NCI-H510A treated with DMSO at 0.1 percent for 48 hours (cell line): ENCODE measurements around the gene GIPC1.
"Not testable (repeated sequence)": the region's sequence is repeated elsewhere in the genome, so short reads cannot be mapped to it uniquely, and the experiment has no call there.

Experiments
- DNase-seq: peaks from one replicate; lab custom pipeline; 2025; lab: John Stamatoyannopoulos, UW

Gene GIPC1

DNA sequence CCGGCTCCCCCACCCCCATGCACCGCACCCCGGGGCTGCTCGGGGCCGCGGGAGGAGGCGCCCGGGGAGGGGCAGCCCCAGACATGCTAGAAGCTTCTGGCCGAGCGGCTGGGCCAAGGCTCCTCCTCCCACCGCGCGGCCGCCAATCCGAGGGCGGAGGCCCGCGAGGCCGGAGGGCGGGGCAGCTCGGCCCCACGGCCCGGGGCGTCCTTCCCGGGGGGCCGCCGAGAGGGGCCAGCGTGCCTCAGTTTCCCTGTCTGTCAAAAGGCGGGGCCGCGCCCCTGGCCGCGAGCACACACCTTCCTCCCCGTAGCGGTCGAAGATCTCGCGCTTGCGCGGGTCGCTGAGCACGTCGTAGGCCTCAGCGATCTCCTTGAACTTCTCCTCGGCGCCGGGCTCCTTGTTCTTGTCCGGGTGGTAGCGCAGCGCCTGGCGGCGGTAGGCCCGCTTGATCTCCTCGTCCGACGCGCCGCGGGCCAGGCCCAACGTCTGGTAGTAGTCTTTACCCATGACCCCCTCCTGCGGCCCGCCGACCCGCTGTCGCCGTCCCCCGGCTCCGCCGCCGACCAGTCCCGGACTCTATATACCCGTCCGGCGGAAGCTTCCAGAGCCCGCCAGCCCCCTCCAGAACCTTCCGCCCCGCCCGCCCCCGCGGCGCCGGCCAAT lies 22.0 kb upstream of the GIPC1 start, which contains the start of gene DNAJB1:
TSS of gene DNAJB1 (minus strand) at position 558 of the 666 bp plus-strand sequence. CDS start at position 510, 48 bp downstream.
- peak; percentile 52 for DNase-seq

DNA sequence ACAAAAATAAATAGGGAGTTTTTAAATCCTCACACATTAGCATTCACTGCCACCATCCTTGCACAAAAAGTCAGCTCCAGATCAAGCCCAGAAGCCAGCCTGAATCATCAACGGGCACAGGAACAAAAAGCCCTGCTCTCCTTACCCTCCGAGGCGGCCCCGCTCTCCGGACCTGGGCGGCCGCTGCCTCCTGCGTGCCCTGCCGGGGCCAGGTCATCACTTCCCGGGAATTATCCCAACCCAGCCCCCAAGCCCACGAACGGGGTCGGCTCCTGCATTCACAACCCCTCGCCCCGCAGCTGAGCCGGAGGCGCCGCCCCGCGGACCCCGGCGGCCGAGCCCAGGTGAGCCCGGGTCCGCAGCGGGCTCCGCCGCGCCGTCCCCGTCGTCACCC lies 21.5 kb upstream of the GIPC1 start:
- no peak for DNase-seq

DNA sequence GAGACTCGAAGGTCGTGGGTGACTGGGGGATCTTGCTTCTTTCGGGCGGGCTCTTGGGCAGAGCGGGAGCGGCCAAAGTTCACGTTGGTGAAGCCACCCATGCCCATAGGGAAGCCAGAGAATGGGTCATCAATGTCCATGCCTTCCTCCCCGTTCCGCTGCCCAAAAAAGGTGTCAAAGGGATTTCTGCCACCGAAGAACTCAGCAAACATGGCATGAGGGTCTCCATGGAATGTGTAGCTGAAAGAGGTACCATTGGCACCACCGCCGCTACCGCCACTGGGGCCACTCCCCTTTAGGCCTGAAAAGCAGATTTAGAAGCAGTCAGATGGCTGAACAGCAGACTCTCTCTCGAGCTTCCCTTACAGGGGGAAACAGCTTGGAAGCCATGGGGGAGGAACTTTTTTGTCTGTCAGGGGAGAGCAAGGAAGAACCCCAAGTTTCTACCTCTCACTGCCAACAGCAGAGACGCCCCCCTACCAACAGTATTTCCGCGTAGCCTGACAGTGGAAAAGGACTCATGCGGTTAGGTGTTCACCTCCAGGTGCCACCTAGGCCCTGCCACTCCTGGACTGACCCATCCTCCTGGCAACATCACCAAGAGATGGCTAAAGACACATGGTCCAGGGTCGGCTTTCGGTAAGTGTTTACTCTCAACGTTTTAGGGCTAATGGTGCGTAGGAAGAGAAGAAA lies 21.0 kb upstream of the GIPC1 start:
- DNase-seq, result no peak

DNA sequence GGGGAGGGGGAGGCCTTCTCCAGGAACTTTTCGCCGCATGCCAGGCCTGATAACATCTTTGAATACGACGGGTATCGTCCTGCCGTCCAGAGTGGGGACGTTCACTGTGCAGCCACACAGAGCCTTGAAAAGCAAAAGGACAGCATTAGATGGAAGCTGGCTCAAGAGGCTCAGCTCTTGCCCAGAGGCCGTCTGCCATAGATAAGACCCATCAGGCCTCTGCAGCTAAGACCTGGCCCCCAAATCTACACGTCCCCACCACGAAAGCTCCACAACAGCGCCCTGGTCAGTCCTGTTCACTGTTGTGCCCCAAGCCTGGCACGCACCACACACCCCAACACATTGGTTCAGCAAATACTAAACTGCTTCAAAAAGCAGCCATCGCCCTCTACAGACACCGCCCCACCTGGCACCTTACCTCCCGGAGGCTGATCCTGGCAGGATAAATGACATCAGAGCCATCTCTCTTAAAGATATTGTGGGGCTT lies 20.2 kb upstream of the GIPC1 start:
- no peak for DNase-seq

DNA sequence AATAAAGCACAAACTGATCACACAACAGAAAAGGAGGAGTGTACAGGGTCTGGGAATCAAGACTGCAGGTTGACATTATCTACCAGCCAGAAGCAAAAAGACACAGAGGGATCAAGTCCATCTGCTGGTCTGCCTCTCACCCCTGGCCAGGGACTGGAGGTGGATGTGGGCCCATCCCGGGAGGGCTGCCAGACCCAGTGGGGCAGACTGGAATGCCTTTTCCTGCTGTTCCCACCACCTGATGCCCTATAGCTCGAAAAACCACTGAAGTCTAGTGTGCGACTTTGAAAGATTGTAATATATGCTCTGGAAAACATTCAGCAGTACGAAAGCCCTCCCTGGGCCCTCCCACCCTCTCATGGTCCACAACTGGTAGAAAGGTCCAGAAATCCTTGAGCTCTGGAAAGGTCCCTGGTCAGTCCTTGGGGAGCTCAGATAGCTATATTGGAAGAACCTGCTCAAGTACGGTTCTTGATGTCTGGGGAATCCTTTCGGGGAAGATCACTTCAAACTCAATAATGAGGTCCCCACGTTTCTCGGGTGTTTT lies 19.6 kb upstream of the GIPC1 start:
- no peak for DNase-seq

DNA sequence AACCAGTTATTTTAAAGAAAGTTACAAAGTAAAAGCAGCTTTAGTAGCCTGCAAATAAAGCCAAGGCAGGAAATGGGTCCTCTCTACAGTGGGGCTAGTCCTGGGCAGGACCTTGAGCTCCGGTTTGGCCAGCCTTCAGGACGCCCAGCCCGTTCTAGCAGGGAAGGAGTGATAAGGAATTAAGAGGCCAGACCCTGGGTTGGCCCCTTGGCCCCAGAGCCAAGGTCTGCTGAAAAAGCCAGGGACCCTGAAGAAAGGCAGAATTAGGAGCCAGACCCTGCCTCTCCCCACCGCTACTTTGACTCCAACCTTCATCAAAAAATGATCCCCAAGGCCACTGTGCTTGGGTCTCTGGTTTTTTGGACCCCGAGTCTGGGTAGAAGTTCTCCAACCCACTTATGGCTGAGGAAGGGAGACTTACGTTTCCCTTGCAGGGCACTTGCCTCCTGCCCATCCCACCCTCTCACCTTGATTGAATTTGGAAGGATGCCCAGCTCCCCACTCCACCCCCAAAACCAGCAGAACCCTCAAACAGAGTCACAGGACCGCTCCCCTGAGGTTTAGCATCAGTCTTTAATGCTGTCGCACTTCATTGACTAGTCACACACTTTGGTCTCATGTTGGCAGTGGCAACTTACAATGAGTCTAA lies 18.4 kb upstream of the GIPC1 start:
- DNase-seq, result no peak

DNA sequence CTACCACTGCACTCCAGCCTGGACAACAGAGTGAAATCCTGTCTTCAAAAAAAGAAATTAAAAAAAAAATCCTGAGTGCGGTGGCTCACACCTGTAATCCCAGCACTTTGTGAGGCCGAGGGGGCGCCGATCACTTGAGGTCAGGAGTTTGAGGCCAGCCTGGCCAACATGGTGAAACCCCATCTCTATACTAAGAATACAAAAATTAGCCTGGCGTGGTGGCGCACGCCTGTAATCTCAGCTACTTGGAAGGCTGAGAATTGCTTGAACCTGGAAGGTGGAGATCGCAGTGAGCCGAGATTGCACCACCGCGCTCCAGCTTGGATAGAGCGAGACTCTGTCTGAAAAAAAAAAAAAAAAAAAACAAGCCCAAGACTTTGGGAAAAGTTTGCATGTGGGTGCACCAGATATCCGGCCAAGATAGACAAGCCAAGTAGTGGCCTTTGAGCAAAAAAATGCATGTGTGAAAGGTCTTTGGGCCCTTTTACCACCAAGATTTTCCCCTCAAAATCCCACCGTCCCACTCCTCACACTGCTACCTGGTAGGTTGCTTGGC lies 16.6 kb upstream of the GIPC1 start:
- no peak for DNase-seq

DNA sequence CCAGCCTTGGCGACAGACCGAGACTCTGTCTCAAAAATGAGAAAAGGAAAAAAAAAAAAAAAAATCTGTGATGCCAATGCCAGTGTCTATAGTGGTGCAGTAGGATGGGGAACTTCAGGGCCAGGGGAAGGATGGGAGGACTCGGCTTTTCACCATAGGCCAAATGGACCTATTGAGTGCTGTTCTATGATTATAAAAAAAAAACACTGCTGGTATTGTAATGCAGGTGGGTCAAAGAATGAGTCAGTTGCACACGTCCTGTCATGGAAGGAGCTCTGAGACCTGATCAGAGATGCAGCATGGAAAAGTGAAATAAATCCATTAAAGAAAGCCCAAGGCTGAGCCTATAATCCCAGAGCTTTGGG lies 15.3 kb upstream of the GIPC1 start:
- DNase-seq, result no peak

DNA sequence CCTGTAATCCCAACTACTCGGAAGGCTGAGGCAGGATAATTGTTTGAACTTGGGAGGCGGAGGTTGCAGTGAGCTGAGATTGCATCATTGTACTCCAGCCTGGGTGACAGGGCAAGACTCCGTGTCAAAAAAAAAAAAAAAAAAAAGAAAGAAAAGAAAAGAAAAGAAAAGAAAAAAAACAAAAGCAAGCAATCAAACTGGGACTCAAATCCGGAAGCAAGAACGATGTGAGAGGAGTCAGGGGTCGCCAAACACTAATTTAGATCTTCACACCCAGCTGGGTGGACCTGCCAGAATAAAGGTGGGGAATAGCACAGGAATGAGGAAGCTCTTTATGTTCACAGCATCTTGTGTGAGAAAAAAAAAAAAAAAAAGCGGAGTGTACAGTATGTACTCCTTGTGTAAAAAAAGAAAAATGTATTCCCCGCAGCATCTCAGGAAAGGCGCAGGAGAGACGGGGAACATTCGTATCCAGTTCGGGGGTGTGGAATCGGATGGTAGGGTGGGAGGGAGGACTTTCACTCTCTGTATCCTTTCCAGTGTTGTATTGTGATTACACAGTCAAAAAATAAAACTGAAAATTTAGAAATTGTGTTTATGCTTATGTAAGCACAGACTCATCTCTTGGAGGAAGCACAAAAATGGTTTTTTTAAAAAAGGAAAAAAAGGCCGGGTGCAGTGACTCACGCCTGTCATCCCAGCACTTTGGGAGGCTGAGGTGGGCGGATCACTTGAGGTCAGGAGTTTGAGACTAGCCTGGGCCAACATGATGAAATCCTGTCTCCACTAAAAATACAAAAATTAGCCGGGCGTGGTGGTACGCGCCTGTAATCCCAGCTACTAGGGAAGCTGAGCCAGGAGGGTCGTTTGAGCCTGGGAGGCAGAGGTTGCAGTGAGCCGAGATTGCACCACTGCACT lies 14.6 kb upstream of the GIPC1 start:
- DNase-seq, result no peak

DNA sequence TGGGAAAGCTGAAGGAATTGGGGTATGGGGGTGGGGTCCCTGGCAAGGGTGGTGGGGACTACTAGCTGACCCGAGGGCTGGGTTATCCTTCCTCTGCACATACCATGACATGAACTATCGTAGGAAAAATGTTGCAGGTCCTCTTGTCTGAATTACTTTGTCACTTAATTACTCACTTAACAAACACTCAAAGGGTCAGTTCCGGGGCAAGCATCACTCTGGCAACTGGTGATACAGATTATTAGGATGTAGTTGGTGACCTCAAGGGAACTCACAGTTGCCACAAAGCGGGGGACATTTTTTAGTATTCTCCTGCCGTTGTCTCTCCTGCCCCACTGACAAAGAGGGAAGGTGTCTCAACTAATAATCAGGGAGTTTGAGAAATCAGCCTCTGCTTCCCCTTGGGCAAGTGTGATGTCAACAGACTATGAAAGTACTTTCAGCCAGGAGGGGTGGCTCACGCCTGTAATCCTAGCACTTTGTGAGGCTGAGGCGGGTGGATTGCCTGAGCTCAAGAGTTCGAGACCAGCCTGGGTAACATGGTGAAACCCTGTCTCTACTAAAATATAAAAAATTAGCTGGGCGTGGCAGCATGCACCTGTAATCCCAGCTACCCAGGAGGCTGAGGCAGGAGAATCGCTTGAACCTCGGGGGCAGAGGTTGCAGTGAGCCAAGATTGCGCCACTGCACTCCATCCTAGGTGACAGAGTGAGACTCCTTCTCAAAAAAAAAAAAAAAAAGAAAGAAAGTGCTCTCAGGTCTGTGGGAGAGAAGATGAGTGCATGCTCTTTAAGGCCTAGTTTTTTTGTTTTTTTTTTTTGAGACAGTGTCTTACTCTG lies 12.0 kb upstream of the GIPC1 start:
- no peak for DNase-seq

DNA sequence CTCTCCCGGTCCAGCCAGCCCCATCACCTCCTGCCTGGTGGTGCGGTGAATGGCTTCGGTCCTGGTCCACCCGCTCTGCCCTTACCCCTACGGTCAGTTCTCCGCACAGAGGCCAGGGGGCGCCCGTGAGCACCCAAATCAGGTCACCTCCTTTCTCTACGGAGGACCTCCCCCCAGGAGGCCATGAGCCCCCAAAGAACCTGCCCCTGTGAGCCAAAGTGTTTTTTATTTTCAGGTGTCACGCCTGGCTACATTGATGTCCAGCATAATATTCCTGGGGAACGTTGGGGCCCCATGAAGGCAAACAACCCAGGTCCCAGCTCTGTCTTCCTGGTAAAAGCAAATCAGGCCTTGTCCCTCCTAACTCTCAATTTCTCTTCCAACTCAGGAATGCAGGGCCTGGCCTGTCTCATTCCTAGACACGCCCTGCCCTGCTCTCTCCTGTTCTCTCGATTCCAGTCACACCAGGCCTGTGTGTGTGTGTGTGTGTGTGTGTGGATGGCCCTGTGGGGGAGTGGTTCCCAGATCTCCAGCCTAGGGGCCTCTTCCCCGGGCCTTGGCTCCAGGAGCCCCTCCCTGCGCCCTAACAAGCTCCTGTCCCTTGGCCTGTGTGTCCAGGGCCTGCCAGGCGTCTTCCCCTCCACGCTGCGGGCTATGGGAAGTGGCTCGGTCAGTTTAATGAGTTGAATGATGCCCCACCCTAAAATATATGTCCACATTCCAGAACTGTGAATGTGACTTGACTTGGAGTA lies 9.7 kb upstream of the GIPC1 start:
- peak; percentile 5 for DNase-seq

DNA sequence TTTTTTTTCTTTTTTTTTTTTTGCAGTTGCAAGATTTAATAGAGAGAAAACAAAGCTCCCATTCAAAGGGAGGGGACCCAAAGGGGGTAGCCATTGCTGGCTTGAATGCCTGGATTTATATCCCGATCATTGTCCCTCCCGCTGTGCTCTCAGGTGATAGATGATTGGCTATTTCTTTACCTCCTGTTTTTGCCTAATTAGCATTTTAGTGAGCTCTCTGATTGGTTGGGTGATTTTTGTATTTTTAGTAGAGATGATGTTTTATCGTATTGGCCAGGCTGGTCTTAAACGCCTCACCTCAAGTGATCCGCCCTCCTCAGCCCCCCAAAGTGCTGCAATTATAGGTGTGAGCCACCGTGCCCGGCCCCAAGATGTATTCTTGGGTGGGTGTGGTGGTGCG lies 8.6 kb upstream of the GIPC1 start:
- DNase-seq, result not testable (repeated sequence)

DNA sequence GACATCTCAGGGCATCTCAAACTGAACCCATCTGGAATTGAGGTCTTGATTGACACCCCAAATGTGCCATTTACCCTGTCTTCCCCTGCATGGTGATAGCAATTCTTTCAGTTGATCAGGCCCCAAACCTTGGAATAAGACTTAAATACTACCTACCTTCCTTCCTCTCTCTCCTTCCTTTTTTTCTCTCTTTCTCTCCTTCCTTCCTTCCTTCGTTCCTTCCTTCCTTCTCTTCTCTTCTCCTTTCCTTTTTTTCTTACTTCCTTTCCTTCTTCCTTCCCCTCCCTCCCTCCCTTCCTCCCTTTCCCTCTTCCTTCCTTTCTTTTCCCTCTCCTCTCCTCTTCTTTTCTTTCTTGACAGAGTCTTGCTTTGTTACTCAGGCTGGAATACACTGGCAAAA lies 7.4 kb upstream of the GIPC1 start:
- no peak for DNase-seq

DNA sequence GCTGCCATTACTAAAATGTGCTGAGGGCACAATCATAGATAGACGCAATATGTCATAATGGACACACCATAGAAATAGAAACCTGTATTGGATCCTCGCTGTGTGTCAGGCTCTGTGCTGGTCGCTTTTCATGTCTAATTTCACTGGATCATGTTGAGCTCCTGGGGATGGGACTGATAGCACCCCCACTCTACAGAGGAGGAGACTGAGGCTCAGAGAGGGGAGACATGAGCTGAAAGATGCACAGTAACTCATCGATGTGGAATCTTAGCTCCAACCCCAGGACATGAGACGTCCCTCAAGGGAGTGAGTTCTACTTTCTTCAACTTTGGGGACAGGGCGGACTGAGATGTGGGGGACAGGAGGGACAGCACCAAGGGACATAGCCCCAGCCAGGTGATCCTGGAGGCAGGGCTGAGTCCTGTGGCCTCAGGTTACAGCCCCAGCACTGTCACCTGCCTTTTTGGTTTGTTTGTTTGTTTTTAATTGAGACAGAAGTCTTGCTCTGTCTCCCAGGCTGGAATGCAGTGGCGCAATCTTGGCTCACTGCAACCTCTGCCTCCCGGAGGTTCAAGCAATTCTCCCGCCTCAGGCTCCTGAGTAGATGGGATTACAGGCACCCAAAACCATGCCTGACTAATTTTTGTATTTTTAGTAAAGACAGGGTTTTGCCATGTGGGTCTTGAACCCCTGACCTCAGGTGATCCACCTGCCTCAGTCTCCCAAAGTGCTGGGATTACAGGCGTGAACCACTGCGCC lies 6.6 kb upstream of the GIPC1 start:
- DNase-seq, result no peak

DNA sequence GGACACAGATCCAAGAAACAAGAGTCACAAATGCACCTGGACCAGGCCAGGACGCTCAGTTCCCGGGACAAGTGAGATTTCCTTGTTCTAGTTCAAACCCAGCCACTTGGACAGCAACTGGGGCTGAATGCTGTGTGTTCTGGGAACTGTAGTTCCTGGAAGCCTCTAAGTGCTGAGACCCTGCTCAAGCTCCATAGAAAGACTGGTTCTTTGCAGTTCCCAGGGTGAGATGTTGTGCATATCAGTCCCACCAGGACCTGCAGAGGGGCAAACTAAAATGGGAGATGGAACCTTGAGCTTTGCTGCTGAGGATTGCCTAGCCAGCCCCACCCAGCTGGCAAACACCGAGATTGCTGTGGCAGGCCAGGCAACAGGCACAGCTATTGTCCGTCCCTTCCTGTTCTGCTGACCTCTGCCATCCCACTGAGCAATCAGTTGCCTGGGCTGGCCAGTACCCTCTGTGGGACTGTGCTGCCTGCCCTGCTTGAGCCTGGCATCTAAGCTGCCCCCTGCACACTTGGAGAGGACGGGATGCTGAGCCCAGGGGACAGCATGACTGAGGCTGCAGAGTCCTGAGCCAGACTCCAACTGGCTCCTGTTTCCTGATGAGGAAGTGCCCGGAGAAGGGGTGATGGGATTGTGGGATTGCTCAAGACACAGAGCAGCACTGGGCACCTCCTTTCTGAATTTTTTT lies 1.4 kb upstream of the GIPC1 start:
- no peak for DNase-seq

DNA sequence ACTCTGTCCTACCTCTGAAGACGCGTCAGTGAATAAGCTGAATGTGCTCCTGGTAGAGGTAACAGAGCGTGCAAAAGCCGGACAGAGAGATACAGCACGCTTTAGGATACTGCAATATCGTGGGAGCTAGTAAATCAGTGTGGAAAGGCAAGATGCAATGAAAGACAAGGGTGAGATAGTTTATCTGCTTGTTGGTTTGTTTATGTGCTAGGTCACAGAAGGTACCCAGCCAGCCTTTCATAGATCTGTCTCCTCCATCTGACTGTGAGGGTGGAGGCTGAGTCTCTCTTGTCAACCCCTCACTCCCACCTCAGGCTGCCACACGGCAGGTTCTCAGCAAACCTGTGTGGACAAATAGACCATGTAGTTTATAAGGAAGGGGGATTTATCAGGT lies 904 bp upstream of the GIPC1 start:
- DNase-seq, result no peak

DNA sequence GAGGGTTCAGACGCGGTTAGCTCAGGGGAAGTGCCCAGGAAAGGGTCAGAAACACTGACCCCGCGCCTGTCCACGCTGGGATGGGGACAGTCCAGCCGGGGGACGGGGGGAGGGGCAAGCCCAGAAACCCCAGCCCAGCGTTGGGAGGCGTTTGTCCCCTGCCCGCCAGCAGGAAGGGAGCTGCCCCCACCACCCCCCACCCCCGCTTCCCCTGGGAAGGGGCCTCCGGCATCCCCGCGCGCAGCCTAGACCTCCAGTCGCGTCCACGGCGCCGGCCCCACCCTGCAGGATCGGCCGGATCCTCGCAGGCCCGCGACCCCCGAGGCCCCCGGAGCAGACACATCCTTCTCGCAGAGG lies 277 bp downstream of the GIPC1 start:
- DNase-seq, result no peak

DNA sequence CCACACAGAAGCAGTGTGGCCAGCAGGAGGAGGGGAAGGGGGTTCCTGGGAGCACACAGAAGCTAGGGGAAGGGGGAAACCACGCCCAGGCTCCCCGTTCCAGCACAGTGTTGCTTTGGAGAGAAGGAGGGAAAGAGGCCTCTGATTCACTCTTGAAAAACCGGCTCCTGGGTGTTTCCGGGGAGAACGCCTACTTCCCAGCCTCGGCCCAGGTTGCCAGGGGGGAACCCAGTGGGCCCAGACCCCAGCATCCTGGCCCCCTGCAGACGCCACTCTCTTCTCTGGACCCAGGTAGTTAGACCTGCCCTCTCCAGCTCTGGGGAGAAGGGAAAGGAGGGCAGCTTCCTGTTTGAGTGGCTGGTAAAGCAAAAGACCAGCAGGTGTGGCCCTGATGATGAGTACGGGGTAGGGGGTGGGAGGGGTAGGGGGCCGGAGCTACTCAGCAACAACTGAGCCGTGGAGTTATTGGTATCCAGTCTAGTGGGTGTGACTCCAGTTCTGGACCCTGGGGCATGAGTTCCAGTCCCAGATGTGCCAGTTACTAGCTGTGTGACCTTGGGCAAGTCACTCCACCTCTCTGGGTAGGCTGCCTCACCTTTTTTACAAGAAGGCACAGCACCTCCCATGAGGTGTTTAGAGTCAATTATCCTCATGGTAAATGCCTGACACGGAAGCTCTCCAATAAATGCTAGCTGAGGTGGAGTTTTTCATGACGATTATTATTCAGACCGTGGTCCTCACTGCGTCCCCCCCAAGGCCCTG lies 836 bp downstream of the GIPC1 start:
- peak; percentile 12 for DNase-seq
